ENCODE data around the gene CDON. TPM values are rescaled to one million over a fixed set of nuclear protein-coding genes. Genes with fewer than 3 reads are reported as not detected.

CDON gene
- total and polyA plus RNA-seq, 9 of the 15 experiments (the other 6 are each of a cell fraction or from before 2014, with no cell fraction given): 0.08 to 0.64 (median 0.40) TPM

DNA sequence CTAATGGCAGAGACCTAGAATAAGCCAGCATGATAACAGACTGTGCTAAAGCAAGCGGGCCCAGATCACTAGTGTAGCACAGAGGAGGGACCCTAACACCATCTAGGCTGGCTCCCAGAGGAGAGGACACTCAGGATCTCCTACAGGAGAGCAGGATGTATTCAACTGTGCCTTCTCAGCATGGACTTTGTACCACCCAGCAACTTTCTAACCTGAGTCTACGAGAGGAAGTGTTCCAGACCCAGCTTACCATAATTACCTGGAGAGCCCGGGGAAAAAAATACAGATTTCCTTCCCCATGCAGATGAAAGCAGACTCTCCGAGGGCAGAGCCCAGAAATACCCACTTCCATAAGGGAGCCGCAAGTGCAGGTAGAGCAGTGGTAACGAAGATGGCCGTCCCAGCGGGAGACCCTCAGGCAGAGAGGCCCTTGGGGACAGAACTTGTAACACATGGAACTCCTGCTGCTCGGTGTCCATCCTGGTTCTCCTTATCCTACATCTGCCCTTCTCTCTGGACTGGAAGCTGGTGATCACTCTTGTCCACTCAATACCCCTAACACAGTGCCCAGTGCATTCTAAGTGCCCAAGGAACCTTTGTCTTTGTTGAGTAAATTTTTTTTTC, 138.2 kb downstream of the CDON start (continued):
- no peak for TF ChIP-seq HOMEZ (CRISPR knock-in tag; IDR thresholded peaks at IDR 0.05)

GRCh38 chr11:125923633-125924032, 139.0 kb downstream of the CDON start:
- Histone ChIP-seq H3K4me1 (replicated peaks in 1 of 2; ENCODE audit: control insufficient read depth in 2 of 2, insufficient read depth in 2 of 2, low read length in 2 of 2) (no peaks in the 10 kb centered on the region), H3K9me3 (replicated peaks; ENCODE audit: control insufficient read depth, insufficient read depth, low read depth, low read length) (no peaks in the 10 kb centered on the region), H3K36me3 (ENCODE audit: control insufficient read depth, insufficient read depth, low read length) (no peaks in the 10 kb centered on the region), H3K4me2 (ENCODE audit: insufficient read depth, low read length) (no peak overlapping the region), H3K9me1 (ENCODE audit: control insufficient read depth, insufficient read depth, low read length) (no peaks in the 10 kb centered on the region), H4K20me1 (replicated peaks; ENCODE audit: control insufficient read depth, insufficient read depth, low read length) (no peaks in the 10 kb centered on the region; the same call in 1 of the 2 replicates), H3K4me3 (no peak overlapping the region), H3K9ac (ENCODE audit: insufficient read depth in 1 of 2, low read depth in 2 of 2, low read length in 2 of 2) (no peak overlapping the region), H3K27me3 (ENCODE audit: control insufficient read depth in 2 of 2, insufficient read depth in 2 of 2, low read length in 2 of 2) (peaks cover 40 to 63% of the 10 kb centered on the region in 2 experiments), H3K79me2 (ENCODE audit: control insufficient read depth, insufficient read depth, low read length) (no peaks in the 10 kb centered on the region), H2AFZ (ENCODE audit: low read depth, low read length) (no peak overlapping the region), H3K27ac (ENCODE audit: extremely low read depth, low read depth, low read length) (no peak overlapping the region)
- POLR2A ChIA-PET: interaction anchor here (1.0 kb wide), 1 partner anchor 180 kb away, joined by 3 read pairs; no protein-coding TSS in a partner anchor
- intact Hi-C loops (cut with micrococcal nuclease): loop anchor here (1.0 to 10.0 kb wide), 3 partner anchors 131 to 384 kb away; no protein-coding TSS in a partner anchor
- TF ChIP-seq ATF7 (IDR thresholded peaks at IDR 0.05): no peak
- no peak for TF ChIP-seq CEBPZ (IDR thresholded peaks at IDR 0.05; ENCODE audit: borderline replicate concordance, low read depth, low read length)
- TF ChIP-seq ZNF324 (CRISPR knock-in tag; IDR thresholded peaks at IDR 0.05): no peak
- no peak for TF ChIP-seq ZNF584 (CRISPR knock-in tag; IDR thresholded peaks at IDR 0.05; ENCODE audit: low read depth)
- TF ChIP-seq MCM7 (IDR thresholded peaks at IDR 0.05): no peak
- TF ChIP-seq FOXP1 (CRISPR knock-in tag; IDR thresholded peaks at IDR 0.05): no peak
- TF ChIP-seq DACH1 (IDR thresholded peaks at IDR 0.05; ENCODE audit: partially characterized antibody): no peak
- no peak for TF ChIP-seq ZNF507 (tag; conservative IDR thresholded peaks at IDR 0.05)
- no peak for TF ChIP-seq KLF16 (IDR thresholded peaks at IDR 0.05)
- no TSS peak for BruUV-seq (replicated peaks)
- DNase-seq (ENCODE audit: extremely low read depth in 1 of 4, low spot score in 3 of 4) (no peak), ATAC-seq (no peak), FAIRE-seq (no peak)
- in situ Hi-C loops (cut with MboI): loop anchor here (5.0 kb wide), 1 partner anchor 274 kb away; no protein-coding TSS in a partner anchor
- CTCF ChIA-PET (ENCODE audit: low intra/inter-chr PET ratio): interaction anchor here (3.0 kb wide), 1 partner anchor 270 kb away, joined by 36 read pairs; no protein-coding TSS in a partner anchor
- WGBS (ENCODE audit: insufficient coverage, low coverage, missing lambda C conversion rate): 26% methylated on average over 8 of the region's 8 CpGs
